ENCODE measurements around the gene NMD3.

DNA sequence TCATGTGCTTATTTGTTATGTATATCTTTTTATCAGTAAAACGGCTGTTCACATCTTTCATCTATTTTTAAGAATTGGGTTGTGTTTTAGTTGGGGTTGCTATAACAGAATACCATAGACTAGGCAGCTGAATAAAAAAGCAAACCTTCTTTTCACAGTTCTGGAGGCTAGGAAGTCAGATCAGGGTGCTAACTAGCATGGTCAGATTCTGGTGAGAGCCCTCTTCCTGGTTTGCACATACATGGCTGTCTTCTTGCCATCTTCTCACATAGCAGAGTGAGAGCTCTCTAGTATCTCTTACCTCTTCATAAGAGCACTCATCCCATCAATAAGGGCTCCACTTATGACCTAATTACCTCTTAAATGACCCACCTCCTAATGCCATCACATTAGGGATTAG, 33.8 kb downstream of the NMD3 start:
- TF ChIP-seq, protein P1, sequence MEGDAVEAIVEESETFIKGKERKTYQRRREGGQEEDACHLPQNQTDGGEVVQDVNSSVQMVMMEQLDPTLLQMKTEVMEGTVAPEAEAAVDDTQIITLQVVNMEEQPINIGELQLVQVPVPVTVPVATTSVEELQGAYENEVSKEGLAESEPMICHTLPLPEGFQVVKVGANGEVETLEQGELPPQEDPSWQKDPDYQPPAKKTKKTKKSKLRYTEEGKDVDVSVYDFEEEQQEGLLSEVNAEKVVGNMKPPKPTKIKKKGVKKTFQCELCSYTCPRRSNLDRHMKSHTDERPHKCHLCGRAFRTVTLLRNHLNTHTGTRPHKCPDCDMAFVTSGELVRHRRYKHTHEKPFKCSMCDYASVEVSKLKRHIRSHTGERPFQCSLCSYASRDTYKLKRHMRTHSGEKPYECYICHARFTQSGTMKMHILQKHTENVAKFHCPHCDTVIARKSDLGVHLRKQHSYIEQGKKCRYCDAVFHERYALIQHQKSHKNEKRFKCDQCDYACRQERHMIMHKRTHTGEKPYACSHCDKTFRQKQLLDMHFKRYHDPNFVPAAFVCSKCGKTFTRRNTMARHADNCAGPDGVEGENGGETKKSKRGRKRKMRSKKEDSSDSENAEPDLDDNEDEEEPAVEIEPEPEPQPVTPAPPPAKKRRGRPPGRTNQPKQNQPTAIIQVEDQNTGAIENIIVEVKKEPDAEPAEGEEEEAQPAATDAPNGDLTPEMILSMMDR (IDR thresholded peaks at IDR 0.05 in 4 of 5, conservative IDR thresholded peaks at IDR 0.05 in 1 of 5), result no peak
- no peak for TF ChIP-seq POLR2A (IDR thresholded peaks at IDR 0.05)

Data from gastrocnemius medialis (tissue), 4 donors.